GM19099 (cell line): ENCODE results near the gene ARID4B.

Experiments used
- POLR2A ChIP-seq: IDR thresholded peaks from 3 replicates; pipeline ENCODE4 v1.6.1; 2011; ENCODE audit warnings: low read depth; ENCODE audit not compliant: insufficient read length; ENCODE audit errors: extremely low read depth

The ARID4B gene

GRCh38 chr1:235169986-235170385, 158.0 kb downstream of the ARID4B start:
- TF ChIP-seq POLR2A: no peak

GRCh38 chr1:235168375-235168774, 159.6 kb downstream of the ARID4B start:
- no peak for TF ChIP-seq POLR2A

- TF ChIP-seq POLR2A: no peak
Observed at GRCh38 chr1:235161685-235162327, 166.2 kb downstream of the ARID4B start.

DNA sequence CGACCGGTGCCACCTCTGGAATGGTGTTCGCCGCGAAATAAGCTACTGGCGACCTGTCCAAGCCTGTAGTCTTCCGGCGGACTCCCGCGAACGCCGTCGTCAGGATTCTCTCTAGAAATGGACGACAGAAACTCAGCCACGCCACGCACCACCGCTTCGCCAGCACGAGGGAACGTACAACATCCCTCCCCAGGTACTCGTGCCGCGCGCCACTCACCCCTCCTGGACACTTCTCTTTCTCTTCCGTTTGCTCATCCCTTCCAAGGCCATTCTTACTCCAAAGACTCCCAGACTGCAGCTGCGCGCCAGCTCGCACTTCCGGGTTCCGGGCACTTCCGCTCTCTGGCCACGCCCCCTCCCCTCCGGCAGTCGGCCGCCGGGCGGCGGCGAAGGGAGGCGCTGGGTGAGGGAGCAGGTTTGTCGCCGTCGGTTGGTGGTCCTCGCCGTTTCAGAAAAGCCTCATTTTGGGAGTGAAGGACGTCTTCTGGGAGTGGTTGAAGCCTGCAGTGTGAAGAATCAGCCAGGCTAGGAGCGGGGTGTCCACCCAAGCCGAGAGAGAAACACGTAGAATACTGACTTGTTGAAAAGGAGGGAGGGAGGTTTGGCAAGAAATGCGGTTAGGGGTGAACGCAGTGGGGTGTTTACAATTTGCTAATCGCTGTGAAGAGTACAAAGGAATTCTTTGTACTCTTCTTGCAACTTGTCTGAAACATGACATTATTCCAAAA, 166.9 kb downstream of the ARID4B start, which contains the start of gene RBM34:
Gene RBM34, minus strand, starts transcription at position 294 of the 728 bp plus-strand sequence. Its CDS starts 24 bp downstream, at position 270.
- TF ChIP-seq POLR2A: peak; percentile 98

- no peak for TF ChIP-seq POLR2A
Observed at GRCh38 chr1:235160383-235160956, 167.5 kb downstream of the ARID4B start.

DNA sequence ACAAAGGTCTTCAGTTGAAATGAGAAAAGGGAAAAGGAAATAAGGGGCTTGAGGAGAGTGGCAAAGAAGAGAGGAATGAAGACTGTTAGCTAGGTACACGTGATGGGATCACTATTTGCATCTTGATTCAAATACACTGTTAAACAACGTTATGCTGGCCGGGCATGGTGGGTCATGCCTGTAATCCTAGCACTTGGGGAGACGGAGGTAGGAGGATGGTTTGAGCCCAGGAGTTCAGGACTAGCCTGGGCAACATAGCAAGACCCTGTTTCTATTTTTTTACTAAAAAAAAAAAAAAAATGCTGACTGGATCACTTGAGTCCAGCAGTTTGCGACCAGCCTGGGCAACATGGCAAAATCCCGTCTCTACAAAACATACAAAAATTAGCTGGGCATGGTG, 169.3 kb downstream of the ARID4B start:
- TF ChIP-seq POLR2A: no peak

- no peak for TF ChIP-seq POLR2A
Observed at GRCh38 chr1:235157150-235157549, 170.8 kb downstream of the ARID4B start.

DNA sequence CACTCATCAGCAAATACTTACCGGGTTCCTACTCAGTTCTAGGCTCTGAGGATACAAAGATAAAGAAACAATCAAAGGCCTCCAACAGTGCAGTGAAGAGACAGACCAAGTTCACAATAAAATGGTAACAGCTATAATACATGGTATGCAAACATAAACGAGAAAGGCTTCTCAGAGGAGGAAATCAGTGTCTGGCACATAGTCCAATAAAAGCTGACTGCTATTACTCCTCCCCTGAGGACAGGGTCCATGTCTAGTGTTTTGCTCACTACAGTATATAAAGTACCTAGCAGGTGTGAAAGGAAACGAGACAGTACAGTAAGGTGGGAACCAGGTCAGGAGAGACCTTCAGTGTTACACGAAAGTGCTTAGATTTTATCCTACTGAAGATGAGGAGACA, 171.2 kb downstream of the ARID4B start:
- TF ChIP-seq POLR2A: no peak

DNA sequence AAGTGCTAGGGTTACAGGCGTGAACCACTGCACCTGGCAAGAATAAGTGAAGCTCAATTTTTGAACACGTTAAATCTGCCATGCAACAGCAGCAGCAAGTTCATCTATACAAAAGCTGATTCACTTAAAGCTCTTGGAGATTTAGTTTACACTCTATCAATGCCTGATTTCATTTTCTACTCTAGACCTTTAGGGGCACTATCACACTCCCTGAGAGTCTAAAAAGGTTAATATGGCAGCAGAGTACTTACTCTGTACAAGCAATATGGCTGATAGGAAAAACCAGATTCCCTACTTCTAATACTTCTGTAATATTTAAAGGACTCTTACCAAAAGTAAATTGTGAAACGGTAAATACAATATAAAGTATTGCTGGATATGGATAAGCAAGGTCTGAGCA, 171.7 kb downstream of the ARID4B start:
- TF ChIP-seq POLR2A: no peak

DNA sequence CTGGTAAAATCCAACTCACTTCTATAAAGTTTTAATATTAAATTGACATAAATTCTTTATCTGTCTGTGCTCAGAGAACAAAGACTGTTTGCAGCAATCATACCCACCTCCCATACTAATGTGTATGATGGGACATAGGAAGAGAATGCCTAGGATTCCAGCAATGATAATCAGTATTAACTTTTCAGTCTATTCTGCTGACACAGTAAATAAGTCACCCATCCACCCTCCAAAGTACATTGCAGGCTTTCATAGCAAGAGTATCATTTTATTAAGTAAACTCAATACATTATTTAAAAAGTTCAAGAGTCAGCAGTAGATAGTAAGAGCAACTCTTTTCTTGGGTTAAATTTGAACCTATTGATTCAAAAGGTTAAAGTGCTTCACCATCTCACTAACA, 175.7 kb downstream of the ARID4B start:
- TF ChIP-seq POLR2A: no peak

DNA sequence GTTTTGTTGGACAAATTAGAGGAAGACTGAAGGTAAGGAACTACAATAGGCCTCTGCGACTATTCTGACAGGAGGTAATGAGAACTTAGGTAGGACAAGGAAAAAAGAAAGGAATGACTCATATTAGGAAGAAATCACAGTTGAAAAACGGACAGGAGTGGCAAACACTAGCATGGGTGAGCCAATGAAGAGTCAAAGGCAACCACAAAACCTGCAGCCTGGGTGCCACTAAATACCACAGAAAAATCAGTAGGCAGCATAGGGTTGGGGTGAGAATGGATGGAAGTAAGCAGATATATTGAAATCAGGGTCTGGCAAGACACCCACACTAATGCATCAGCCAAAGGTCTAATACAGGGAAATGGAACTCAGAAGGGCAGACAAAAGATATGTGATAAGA, 176.9 kb downstream of the ARID4B start:
- no peak for TF ChIP-seq POLR2A

DNA sequence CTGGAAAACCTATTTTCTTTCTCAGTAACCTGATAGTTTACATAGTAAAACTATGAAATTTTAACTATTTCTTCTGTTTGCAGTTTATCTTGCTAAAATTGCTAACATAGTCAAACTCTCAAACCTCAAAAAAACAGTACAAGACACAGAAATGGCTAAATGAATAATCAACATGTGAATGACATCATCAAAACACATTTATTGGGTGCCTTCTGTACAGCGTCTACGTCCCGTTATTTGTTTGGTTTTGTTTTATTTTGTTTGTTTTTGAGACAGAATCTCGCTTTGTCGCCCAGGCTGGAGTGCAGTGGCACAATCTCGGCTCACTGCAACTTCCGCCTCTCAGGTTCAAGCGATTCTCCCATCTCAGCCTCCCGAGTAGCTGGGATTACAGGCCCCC, 178.2 kb downstream of the ARID4B start:
- TF ChIP-seq POLR2A: no peak

GRCh38 chr1:235147269-235147668, 180.7 kb downstream of the ARID4B start:
- no peak for TF ChIP-seq POLR2A

DNA sequence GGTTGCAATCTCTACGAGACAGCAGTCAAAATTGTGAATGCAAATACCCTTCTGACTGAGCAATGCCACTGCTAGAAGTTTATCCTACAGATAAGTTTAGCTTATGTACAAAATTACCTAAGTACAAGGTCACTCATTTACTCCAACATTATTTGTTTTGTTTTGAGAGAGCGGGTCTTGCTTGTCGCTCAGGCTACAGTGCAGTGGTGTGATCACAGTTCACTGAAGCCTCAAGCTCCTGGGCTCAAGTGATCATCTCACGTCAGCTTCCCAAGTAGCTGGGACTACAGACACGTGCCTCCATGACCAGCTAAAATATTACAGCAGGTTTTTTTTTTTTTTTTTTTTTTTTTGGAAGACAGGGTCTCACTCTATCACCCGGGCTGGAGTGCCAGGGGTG, 182.3 kb downstream of the ARID4B start:
- TF ChIP-seq POLR2A: no peak

- TF ChIP-seq POLR2A: no peak
Observed at GRCh38 chr1:235142991-235143390, 185.0 kb downstream of the ARID4B start.

GRCh38 chr1:235139315-235139714, 188.7 kb downstream of the ARID4B start:
- TF ChIP-seq POLR2A: no peak
